Stimulated activated CD4-positive, alpha-beta T cell treated with anti-CD3 and anti-CD28 coated beads, Interleukin-1b, Interleukin-23, amount 100 ng/mL, for 48 hours (primary cell): ENCODE measurements around the gene CPNE4.

Experiments
- DNase-seq: peaks from one replicate; pipeline ENCODE4 v3.0.0-alpha.2; 2020

The CPNE4 gene

GRCh38 chr3:131730581-131730980 lies 304.2 kb downstream of the CPNE4 start:
- DNase-seq: no peak

- no peak for DNase-seq
Measured at GRCh38 chr3:131729643-131730017, 305.2 kb downstream of the CPNE4 start.

- no peak for DNase-seq
Measured at GRCh38 chr3:131728898-131729642, 305.7 kb downstream of the CPNE4 start.

DNA sequence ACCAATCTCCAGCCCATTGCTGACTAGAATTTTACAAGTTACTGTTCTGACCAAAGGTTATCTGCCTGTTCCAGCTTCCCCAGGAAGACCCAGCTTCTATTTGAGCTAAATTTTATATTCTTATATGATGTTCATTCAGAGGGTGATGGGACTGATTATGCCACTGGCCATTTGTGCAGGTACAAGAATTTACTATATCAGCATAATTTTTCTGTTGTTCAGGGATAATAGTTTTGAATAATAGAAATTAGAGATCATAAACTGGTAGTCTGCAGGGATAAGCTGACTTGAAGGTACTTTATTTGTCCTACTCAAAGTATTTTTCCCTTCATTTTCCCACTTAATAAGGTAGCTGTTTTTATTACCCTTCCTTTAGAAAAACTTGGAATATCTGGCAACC lies 309.4 kb downstream of the CPNE4 start:
- DNase-seq: no peak

DNA sequence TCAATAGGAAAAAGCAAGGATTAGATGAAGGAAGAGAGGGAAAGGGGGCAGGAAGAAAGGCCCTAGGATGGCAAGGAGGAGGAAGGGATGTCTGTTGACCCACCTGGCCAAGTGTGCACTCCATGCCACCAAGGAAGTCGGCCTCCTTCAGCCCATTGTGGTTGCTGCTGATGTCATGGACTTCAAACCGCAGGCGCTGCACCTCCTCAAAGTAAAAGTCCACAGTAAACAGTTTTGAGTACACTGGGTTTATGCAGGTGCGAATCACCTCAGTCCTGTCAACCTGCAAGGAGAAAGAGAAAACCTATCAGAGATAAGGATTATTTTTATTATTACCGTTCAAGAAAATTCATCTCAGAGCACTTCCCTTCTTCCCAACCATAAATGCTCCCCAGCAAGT lies 311.5 kb downstream of the CPNE4 start:
- DNase-seq: no peak

- no peak for DNase-seq
Measured at GRCh38 chr3:131717493-131717892, 317.3 kb downstream of the CPNE4 start.

DNA sequence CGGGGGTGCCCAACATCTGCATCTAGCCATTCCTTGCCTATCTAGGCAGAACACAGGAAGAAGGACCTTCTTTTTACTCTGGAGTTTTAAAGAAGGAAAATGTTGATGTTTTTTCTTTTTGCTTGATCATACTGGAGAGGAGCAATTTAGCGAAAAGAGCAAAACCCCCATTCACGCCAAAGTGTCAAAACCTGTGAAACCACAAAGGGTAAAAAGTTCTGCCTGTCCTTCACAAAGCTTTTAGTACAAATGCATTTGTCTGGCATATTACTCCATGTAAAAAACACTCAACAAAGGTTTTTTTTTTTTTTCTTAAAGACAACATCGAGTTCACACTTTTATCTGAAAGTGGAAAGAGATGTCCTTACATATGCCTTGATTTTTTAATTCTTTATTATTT lies 317.9 kb downstream of the CPNE4 start:
- DNase-seq: no peak

- no peak for DNase-seq
Measured at GRCh38 chr3:131716007-131716406, 318.8 kb downstream of the CPNE4 start.

DNA sequence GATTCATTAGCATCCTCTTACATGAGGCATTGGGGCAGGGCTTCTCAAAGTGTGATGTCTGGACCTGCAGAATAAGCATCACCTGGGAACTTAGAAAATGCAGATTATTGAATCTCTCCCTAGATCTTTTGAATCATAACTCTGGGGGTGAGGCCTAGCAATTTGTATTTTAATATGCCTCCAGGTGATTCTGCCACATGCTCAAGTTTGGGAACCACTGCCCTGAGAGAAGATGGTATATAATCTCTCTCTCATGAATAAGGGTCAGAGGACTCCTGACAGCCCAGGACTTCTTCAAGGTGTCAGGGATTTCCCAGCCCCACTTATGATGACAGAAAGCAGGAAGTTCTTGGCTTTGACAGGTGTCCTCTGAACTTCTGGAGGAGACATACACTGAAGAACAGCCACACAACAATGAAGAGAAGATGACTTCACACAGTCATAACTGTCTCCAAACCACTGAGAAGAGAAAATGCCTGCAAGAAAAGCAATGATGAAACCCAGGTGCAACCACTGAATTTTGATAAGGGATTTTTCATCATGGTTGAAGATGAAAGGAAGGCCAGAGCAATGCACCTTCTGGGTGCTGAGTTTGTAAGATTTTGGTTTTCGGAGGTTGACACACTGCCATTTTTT lies 320.1 kb downstream of the CPNE4 start:
- no peak for DNase-seq

GRCh38 chr3:131713416-131714123 lies 321.2 kb downstream of the CPNE4 start:
- no peak for DNase-seq

GRCh38 chr3:131712662-131713061 lies 322.2 kb downstream of the CPNE4 start:
- DNase-seq: no peak

- no peak for DNase-seq
Measured at GRCh38 chr3:131711114-131711768, 323.6 kb downstream of the CPNE4 start.

GRCh38 chr3:131708241-131708640 lies 326.6 kb downstream of the CPNE4 start:
- DNase-seq: no peak

GRCh38 chr3:131705558-131706051 lies 329.2 kb downstream of the CPNE4 start:
- no peak for DNase-seq

GRCh38 chr3:131705099-131705498 lies 329.7 kb downstream of the CPNE4 start:
- DNase-seq: no peak

- DNase-seq: no peak
Measured at GRCh38 chr3:131704098-131704497, 330.7 kb downstream of the CPNE4 start.

- no peak for DNase-seq
Measured at GRCh38 chr3:131702146-131702545, 332.7 kb downstream of the CPNE4 start.

DNA sequence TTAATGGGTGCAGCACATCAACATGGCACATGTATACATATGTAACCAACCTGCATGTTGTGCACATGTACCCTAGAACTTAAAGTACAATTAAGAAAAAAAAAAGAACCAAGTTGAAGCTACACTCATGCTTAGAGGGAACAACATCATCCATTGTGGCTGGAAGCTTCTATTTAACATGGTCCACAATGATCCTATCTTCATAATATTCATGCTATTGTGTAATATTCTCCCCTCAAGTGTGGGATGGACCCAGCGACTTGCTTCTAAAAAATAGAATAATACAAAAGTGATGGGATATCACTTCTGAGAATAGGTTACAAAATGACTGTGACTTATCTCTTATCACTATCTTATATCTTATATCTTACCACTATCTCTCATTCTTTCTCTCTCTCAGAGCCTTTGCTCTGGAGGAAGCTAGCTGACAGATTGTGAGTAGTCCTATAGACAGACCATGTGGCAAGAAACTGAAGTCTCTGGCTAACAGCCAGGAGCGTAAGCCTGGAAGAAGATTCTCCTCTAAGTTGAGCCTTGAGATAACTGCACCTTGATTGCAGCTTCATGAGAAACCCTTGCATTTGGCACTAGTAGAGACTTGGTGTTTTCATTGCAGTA lies 333.6 kb downstream of the CPNE4 start:
- DNase-seq: no peak

GRCh38 chr3:131699001-131699400 lies 335.8 kb downstream of the CPNE4 start:
- DNase-seq: no peak

DNA sequence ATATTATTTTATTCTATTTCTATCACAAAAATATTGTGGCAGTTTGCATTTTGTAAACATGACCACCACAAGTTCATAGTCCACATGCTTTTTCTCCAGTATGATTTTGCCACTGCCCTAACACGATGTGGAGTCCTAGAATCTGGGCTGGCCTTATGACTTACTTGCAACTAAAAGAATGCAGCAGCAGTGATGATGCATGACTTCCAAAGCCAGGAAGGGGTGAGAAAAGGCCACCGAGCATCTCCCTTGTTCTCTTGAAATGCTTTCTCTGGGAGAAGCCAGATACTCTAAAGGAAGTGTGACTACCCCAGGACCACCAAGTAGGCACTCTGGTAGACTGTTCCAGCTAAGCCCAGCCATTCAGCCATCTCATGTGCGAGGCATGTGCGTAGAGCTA lies 340.4 kb downstream of the CPNE4 start:
- DNase-seq: no peak

- DNase-seq: no peak
Measured at GRCh38 chr3:131692356-131692755, 342.5 kb downstream of the CPNE4 start.

DNA sequence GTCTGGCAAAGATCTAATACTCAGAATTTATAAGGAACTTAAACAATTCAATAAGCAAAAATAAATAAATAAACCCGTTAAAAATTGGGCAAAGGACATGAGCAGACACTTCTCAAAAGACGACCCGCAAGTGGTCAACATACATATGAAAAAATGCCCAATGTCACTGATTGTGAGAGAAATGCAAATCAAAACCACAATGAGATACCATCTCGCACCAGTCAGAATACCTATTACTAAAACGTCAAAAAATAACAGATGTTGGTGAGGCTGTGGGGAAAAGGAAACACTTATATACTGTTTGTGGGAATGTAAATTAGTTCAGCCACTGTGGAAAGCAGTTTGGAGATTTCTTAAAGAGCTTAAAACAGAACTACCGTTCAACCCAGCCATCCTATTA lies 344.0 kb downstream of the CPNE4 start:
- no peak for DNase-seq

DNA sequence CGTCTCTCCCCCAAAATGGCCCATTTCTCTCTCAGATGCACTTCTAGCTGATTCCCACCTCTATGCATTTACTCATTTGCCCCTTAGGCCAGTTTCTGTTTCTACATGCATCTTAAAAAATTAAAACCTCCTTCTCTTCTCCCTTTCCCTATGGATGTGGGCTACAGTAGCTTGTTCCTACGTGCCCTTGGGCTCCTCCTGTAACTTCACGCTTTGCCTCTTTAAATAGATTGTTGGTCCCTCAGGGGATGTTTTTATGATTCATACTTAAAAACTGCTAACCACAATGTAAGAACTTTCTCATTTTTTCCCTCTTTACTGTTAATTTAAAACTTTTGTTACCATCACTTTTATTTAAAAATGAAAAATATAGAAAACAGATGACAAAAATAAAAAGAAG lies 346.4 kb downstream of the CPNE4 start:
- DNase-seq: no peak
